WI38 (cell line): ENCODE measurements around the gene BTF3.

ENCODE experiments used
- H3K4me3 ChIP-seq: 2 replicates; pipeline ENCODE4 v1.5.1; 2011; ENCODE audit warnings: low read depth, mild to moderate bottlenecking, control low read depth, low read length
- TF ChIP-seq, protein P1 (sequence below): IDR thresholded peaks from 2 replicates; pipeline ENCODE4 v1.5.1; 2012; ENCODE audit warnings: low read depth, mild to moderate bottlenecking, control low read depth, low read length

BTF3 gene

DNA sequence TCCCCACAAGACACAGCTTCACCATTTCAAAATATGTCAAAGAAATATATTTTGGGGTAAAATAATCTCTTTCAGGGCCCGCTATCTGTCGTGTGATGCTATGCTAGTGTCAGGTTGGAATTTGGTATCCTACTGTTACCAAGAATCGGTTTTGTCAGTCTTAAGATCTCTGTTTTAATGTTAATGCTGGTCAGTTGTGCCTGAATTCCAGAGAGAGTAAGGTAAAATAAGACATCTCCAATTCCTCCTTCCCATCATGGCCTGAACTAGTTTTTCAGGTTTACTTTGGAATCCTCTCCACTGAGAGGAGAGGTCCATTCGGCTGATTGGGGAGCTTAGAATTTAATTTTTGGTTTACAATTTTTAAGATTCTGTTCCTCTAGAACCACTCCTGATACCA is 10.4 kb upstream of the BTF3 start:
- no peak overlapping the region for H3K4me3 ChIP-seq
- TF ChIP-seq, protein P1, sequence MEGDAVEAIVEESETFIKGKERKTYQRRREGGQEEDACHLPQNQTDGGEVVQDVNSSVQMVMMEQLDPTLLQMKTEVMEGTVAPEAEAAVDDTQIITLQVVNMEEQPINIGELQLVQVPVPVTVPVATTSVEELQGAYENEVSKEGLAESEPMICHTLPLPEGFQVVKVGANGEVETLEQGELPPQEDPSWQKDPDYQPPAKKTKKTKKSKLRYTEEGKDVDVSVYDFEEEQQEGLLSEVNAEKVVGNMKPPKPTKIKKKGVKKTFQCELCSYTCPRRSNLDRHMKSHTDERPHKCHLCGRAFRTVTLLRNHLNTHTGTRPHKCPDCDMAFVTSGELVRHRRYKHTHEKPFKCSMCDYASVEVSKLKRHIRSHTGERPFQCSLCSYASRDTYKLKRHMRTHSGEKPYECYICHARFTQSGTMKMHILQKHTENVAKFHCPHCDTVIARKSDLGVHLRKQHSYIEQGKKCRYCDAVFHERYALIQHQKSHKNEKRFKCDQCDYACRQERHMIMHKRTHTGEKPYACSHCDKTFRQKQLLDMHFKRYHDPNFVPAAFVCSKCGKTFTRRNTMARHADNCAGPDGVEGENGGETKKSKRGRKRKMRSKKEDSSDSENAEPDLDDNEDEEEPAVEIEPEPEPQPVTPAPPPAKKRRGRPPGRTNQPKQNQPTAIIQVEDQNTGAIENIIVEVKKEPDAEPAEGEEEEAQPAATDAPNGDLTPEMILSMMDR: no peak

DNA sequence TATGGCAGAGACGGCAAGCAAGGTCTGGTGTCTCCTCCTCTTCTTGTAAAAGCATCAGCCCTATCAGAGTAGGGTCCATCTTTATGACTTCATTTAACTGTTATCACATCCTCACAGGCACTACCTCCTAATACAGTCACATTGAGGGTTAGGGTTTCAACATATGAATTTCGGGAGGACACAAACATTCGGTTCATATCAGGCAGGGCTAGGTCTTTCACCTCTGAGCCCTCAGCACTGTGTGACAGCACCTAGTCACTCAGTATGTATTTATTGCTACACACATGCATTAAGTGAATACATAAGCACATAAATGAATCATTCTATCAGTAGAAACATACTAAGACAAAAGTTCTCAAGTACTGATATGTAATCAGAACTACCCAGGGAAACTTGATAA is 9.4 kb upstream of the BTF3 start:
- H3K4me3 ChIP-seq: no peak overlapping the region
- TF ChIP-seq, protein P1: no peak

GRCh38 chr5:73490088-73490487 is 8.2 kb upstream of the BTF3 start:
- TF ChIP-seq, protein P1: no peak
- no peak overlapping the region for H3K4me3 ChIP-seq

DNA sequence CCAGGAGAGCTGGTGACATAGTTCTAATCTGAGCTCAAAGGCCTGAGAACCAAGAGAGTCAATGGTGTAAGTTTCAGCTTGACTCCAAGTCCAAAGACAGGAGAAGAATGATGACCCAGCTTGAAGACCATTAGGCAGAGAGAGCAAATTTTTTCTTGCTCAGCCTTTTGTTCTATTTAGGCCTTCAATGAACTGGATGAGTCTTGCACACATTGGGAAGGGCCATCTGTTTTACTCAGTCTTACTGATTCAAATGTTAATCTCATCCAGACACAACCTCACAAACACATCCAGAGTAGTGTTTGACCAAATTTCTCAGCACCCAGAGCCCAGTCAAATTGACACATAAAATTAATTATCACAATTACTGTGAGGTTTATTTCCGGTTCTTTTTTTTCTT is 7.1 kb upstream of the BTF3 start:
- no peak overlapping the region for H3K4me3 ChIP-seq
- TF ChIP-seq, protein P1: no peak

DNA sequence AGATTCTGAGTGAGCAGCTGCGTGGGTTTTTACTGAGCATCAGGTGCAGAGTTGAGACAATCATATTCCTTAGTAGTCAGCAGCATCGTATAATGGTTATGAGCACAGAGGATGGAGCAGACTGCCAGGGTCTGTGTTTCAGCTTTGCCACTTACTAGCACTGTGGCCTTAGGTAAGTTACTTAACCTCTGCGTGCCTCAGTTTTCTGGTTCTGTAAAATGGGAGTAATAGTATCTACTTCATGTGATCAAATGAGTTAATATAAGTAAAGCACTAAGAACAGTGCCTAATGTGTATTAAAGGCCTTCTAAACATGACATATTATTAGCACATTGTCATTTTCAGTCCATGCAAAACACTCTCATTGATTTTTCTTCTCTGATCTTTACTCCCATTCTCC is 4.8 kb upstream of the BTF3 start:
- H3K4me3 ChIP-seq: no peak overlapping the region
- TF ChIP-seq, protein P1: no peak

DNA sequence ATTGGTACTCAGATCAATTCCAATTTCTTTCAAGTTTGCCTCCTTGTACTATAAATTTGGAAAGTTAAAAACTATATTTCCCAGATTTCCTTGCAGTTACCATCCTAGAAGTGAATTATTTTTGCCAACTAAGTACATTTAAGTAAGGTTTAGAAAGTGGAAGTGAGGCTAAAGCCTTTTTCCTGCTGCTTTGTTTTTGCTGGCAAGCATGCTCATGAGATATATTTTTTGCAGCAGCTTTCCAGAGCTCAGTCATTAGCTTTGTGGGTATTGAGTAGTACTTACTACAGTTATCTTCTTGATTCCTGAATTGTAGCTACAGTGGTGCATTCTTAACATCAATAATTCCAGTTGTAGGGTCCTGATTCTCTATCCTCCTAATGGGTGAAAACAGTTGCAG is 3.5 kb upstream of the BTF3 start:
- TF ChIP-seq, protein P1: no peak
- no peak overlapping the region for H3K4me3 ChIP-seq

- TF ChIP-seq, protein P1: no peak
- no peak overlapping the region for H3K4me3 ChIP-seq
Observed at GRCh38 chr5:73495772-73496335, 2.4 kb upstream of the BTF3 start.
